HepG2 (cell line): ENCODE measurements around the gene PTPN14. TPM values are rescaled to one million over a fixed set of nuclear protein-coding genes. Genes with fewer than 3 reads are reported as not detected.
A peak's percentile ranks its signal among the peaks of the same experiment; 100 is the strongest.

Experiments
- ATAC-seq: fragments of 200-7000 bp; cut with Tn5 transposase; 3 replicates; pipeline ENCODE4 v1.9.1; 2020; ENCODE audit warnings: mild to moderate bottlenecking, moderate library complexity
- BruUV-seq: library from RNA; stranded (reverse); fragments of 400-500 nt; replicated peaks from 2 replicates; lab custom pipeline; 2021; lab: Mats Ljungman, UMichigan
- CTCF ChIA-PET: fragments of 300-600 bp; formaldehyde crosslinking; extraction: SDS; loops from one replicate; lab custom pipeline; 2021; ENCODE audit warnings: low total read pairs, inconsistent platforms, low intra/inter-chr PET ratio; lab: Yijun Ruan, JAX
- POLR2A ChIA-PET: fragments of 350-600 bp; sonication (Branson Sonifier 250); formaldehyde crosslinking; loops from one replicate; lab custom pipeline; 2020; ENCODE audit warnings: antibody characterized with exemption, inconsistent platforms; lab: Yijun Ruan, JAX
- DNase-seq: peaks from one replicate; pipeline ENCODE4 v3.0.0-alpha.2; 2015; ENCODE audit warnings: low spot score
- FAIRE-seq: peaks from 3 replicates; lab custom pipeline; 2011; peaks lifted over from hg19 to GRCh38; lab: Jason Lieb, UNC
- H2AFZ ChIP-seq: one replicate; pipeline ENCODE4 v1.6.1; 2011; ENCODE audit warnings: low read length, inconsistent platforms
- H3K27ac ChIP-seq: fragments of 300-600 bp; 3 replicates; pipeline ENCODE4 v1.8.0; 2011; ENCODE audit warnings: mixed run types, mild to moderate bottlenecking, mixed read lengths, low read length, inconsistent platforms; ENCODE audit not compliant: insufficient read depth; ENCODE audit errors: extremely low read length
- H3K27me3 ChIP-seq, 2 experiments: fragments of 200-600 bp in 1 of 2; 2 replicates in 1 of 2; 3 replicates in 1 of 2; pipeline versions ENCODE4 v1.6.0 to v1.8.0; 2011; ENCODE audit warnings: low read length in 2 of 2, mild to moderate bottlenecking in 2 of 2, moderate library complexity in 2 of 2, inconsistent platforms in 1 of 2; ENCODE audit not compliant: insufficient read depth in 2 of 2, control insufficient read depth in 1 of 2
- H3K36me3 ChIP-seq, 2 experiments: fragments of 200-600 bp in 1 of 2; replicated peaks in 1 of 2; 2 replicates in 1 of 2; 3 replicates in 1 of 2; pipeline versions ENCODE4 v1.5.1 to v1.8.0; 2011; ENCODE audit warnings: low read length in 2 of 2, inconsistent platforms in 1 of 2; ENCODE audit not compliant: insufficient read depth in 2 of 2, control insufficient read depth in 1 of 2
- H3K4me1 ChIP-seq: 2 replicates; pipeline ENCODE4 v1.5.1; 2012; ENCODE audit warnings: low read length, inconsistent platforms; ENCODE audit not compliant: insufficient read depth
- H3K4me2 ChIP-seq: 2 replicates; pipeline ENCODE4 v1.6.0; 2011; ENCODE audit warnings: low read depth, low read length, inconsistent platforms
- H3K4me3 ChIP-seq, 3 experiments: fragments of 200-600 bp in 1 of 3; sonication (generic), shearing (Covaris generic) in 1 of 3; replicated peaks in 1 of 3; 2 replicates each; pipeline ENCODE4 v1.5.1; 2011 to 2016; ENCODE audit warnings: low read length in 3 of 3, inconsistent platforms in 2 of 3, low read depth in 2 of 3, mild to moderate bottlenecking in 2 of 3, control low read depth in 1 of 3, mixed read lengths in 1 of 3; ENCODE audit not compliant: insufficient read depth in 1 of 3
- H3K79me2 ChIP-seq: one replicate; pipeline ENCODE4 v1.6.1; 2011; ENCODE audit warnings: low read length, inconsistent platforms; ENCODE audit not compliant: insufficient read depth
- H3K9ac ChIP-seq: 2 replicates; pipeline ENCODE4 v1.6.0; 2011; ENCODE audit warnings: mild to moderate bottlenecking, low read depth, low read length, inconsistent platforms; ENCODE audit not compliant: insufficient read depth
- H3K9me3 ChIP-seq: 2 replicates; pipeline ENCODE4 v1.5.1; 2012; ENCODE audit warnings: mild to moderate bottlenecking, low read length
- H4K20me1 ChIP-seq: 2 replicates; pipeline ENCODE4 v1.6.0; 2011; ENCODE audit warnings: inconsistent platforms, mild to moderate bottlenecking, low read length, moderate library complexity; ENCODE audit not compliant: insufficient read depth
- CREBL2 ChIP-seq: sonication (generic); formaldehyde crosslinking; IDR thresholded peaks from 2 replicates; pipeline ENCODE4 v1.8.1; 2023; ENCODE audit warnings: missing genetic modification reagents, mild to moderate bottlenecking, borderline replicate concordance
- KDM2A ChIP-seq: sonication (generic); formaldehyde crosslinking; IDR thresholded peaks from 2 replicates; pipeline ENCODE4 v1.4.0; 2020; ENCODE audit warnings: low read depth, missing genetic modification reagents, borderline replicate concordance
- KDM5A ChIP-seq: fragments of 200-600 bp; sonication (generic); IDR thresholded peaks from 2 replicates; pipeline ENCODE4 v1.7.0; 2018; ENCODE audit warnings: antibody characterized with exemption, mild to moderate bottlenecking, low read length, borderline replicate concordance
- PCBP1 ChIP-seq: fragments of 200-400 bp; formaldehyde crosslinking; IDR thresholded peaks from 2 replicates; pipeline ENCODE4 v1.6.1; 2017; ENCODE audit warnings: mild to moderate bottlenecking, low read depth, low read length, borderline replicate concordance
- SKIL ChIP-seq: sonication (generic); formaldehyde crosslinking; IDR thresholded peaks from 2 replicates; pipeline ENCODE4 v1.8.0; 2022; ENCODE audit warnings: missing genetic modification reagents, mild to moderate bottlenecking, moderate library complexity, borderline replicate concordance
- SRY ChIP-seq: sonication (generic); formaldehyde crosslinking; IDR thresholded peaks from 2 replicates; pipeline ENCODE4 v1.8.0; 2022; ENCODE audit warnings: mild to moderate bottlenecking, missing genetic modification reagents
- TBX2 ChIP-seq: sonication (generic); formaldehyde crosslinking; IDR thresholded peaks from 2 replicates; pipeline ENCODE4 v1.5.0; 2020; ENCODE audit warnings: missing genetic modification reagents, mild to moderate bottlenecking, borderline replicate concordance
- ZNF101 ChIP-seq: sonication (generic); formaldehyde crosslinking; IDR thresholded peaks from 2 replicates; pipeline ENCODE4 v1.4.0; 2020; ENCODE audit warnings: mild to moderate bottlenecking, low read depth, missing genetic modification reagents, borderline replicate concordance
- ZNF121 ChIP-seq: sonication (generic); formaldehyde crosslinking; IDR thresholded peaks from 2 replicates; pipeline ENCODE4 v1.5.0; 2020; ENCODE audit warnings: mild to moderate bottlenecking, missing genetic modification reagents
- WGBS: methylation state at CpG from one replicate; pipeline ENCODE4 v1.1.6; 2017; ENCODE audit warnings: low lambda C conversion rate; 5-methylcytosine and 5-hydroxymethylcytosine counted together
- in situ Hi-C: cut with HindIII; loops from 2 replicates; pipeline ENCODE4 v1.10.0; 2017; ENCODE audit warnings: low pct_unique_long_range_greater_than_20kb; ENCODE audit not compliant: extremely low pct_ligation_motif_present
- intact Hi-C: fragments of 100-400 bp; cut with micrococcal nuclease; formaldehyde crosslinking; loops from one replicate; pipeline ENCODE4 v1.10.0; 2022; ENCODE audit not compliant: unreplicated experiment
- polyA plus RNA-seq, 8 experiments: library from polyadenylated mRNA; depleted of rRNA in 3 of 8; stranded (reverse) in 7 of 8; unstranded in 1 of 8; fragments of >200 nt; fragmentation: Illumina TruSeq in 4 of 8; extraction: Trizol in 4 of 8; gene quantifications; 2 replicates each; pipeline versions ENCODE4 v1.2.1 to v1.2.3, GENCODE V29; 2011 to 2016; ENCODE audit warnings: low read depth in 4 of 8, missing spikeins in 1 of 8, mixed read lengths in 1 of 8; ENCODE audit not compliant: insufficient read depth in 1 of 8
- total RNA-seq, 5 experiments: library from RNA; depleted of rRNA; stranded (reverse); fragments of >200 nt; fragmentation: Illumina TruSeq; extraction: Trizol; gene quantifications; 2 replicates each; pipeline ENCODE4 v1.2.3, GENCODE V29; 2016; ENCODE audit warnings: low read depth in 1 of 5

The PTPN14 gene
- total and polyA plus RNA-seq, 2 of the 13 experiments (the other 11 are each of a cell fraction or from before 2014, with no cell fraction given): 3.9 to 4.7 TPM

GRCh38 chr1:214461305-214461704 is 90.1 kb downstream of the PTPN14 start:
- CTCF ChIA-PET: no interaction called here

More at GRCh38 chr1:214461305-214461704, 90.1 kb downstream of the PTPN14 start:
- no peaks in the 10 kb centered on the region for H4K20me1 ChIP-seq
- H3K9me3 ChIP-seq: no peaks in the 10 kb centered on the region
- in situ Hi-C loops (no loop called here), intact Hi-C loops (loop anchor here (5.0 kb wide), 2 partner anchors 46 to 91 kb away; partner anchors contain the start of gene PTPN14)
- peaks cover 32% of the 10 kb centered on the region for H3K4me1 ChIP-seq
- H3K27ac ChIP-seq: no peak overlapping the region
- H3K36me3 ChIP-seq: no peaks in the 10 kb centered on the region
- ATAC-seq: no peak
- TF ChIP-seq SKIL (no peak), SRY (no peak), TBX2 (CRISPR knock-in tag) (no peak), PCBP1 (no peak), KDM2A (CRISPR knock-in tag) (no peak), KDM5A (no peak), ZNF101 (CRISPR knock-in tag) (no peak), CREBL2 (no peak), ZNF121 (CRISPR knock-in tag) (0 out of 2 replicates have a peak, but pooled peaks have one; percentile 15)
- TF ChIP-seq, all 625 proteins: peak for 1
- no TSS peak for BruUV-seq
- POLR2A ChIA-PET: interaction anchor here (1.6 kb wide), 1 partner anchor 12 kb away, joined by 3 read pairs; no protein-coding TSS in a partner anchor
- Histone ChIP-seq H3K4me3 (no peak overlapping the region), H3K79me2 (no peaks in the 10 kb centered on the region), H3K4me2 (no peak overlapping the region), H3K9ac (no peak overlapping the region), H3K27me3 (no peaks in the 10 kb centered on the region), H2AFZ (no peak overlapping the region)
- WGBS: 100% methylated on average over 4 of the region's 4 CpGs
- DNase-seq (no peak), FAIRE-seq (no peak)
